Measurements from ENCODE around the gene NPFFR2.

DNA sequence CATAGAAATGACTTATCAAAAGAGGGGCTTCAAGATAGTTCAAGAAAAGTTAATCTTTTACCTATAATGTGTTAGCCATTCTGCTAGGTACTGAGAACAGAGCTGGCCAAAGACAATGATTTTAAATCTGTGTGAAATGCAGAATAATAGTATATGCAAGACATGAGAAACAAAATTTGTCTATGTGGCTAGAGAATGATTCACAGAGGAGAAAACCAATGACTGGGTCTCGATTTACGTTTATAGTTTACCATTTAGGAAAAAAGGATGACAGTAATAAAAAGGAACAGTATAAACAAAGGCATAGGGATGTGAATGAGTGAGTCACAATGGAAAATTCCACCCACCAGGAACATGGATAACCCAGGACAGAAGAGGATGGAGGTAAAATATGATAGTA, 31.9 kb downstream of the NPFFR2 start:
- TF ChIP-seq EZH2 (IDR thresholded peaks at IDR 0.05) (no peak), POLR2AphosphoS5 (IDR thresholded peaks at IDR 0.05; ENCODE audit: borderline replicate concordance, low read depth, low read length) (no peak), FOXP2 (optimal IDR thresholded peaks at IDR 0.05; ENCODE audit: control extremely low read depth, extremely low read length, insufficient read depth) (no peak)

All from SK-N-MC (cell line).